SK-N-SH (cell line): ENCODE measurements around the gene HVCN1.

Source experiments
- CTCF ChIP-seq: fragments of 200-600 bp; sonication (generic); IDR thresholded peaks from 2 replicates; pipeline ENCODE4 v1.6.1; 2017; ENCODE audit warnings: antibody characterized with exemption, mild to moderate bottlenecking, moderate library complexity
- EP300 ChIP-seq, 2 experiments: IDR thresholded peaks; 2 replicates each; pipeline versions ENCODE4 v1.4.0 to v1.6.1; 2012; ENCODE audit warnings: borderline replicate concordance in 1 of 2, low read depth in 1 of 2, low read length in 1 of 2
- FOXM1 ChIP-seq: IDR thresholded peaks from 2 replicates; pipeline ENCODE4 v1.4.0; 2012; ENCODE audit warnings: low read depth, mild to moderate bottlenecking
- MAX ChIP-seq: IDR thresholded peaks from 2 replicates; pipeline ENCODE4 v1.4.0; 2012; ENCODE audit warnings: low read depth
- MXI1 ChIP-seq: IDR thresholded peaks from 2 replicates; pipeline ENCODE4 v1.6.1; 2012; ENCODE audit warnings: mild to moderate bottlenecking, low read depth, low read length, improper control_type of control experiment
- NFIC ChIP-seq: IDR thresholded peaks from 2 replicates; pipeline ENCODE4 v1.4.0; 2012; ENCODE audit warnings: borderline replicate concordance
- RAD21 ChIP-seq: IDR thresholded peaks from 2 replicates; pipeline ENCODE4 v1.6.1; 2012; ENCODE audit warnings: mild to moderate bottlenecking, low read length
- REST ChIP-seq: IDR thresholded peaks from 2 replicates; pipeline ENCODE4 v1.6.1; 2012; ENCODE audit warnings: mild to moderate bottlenecking, low read depth, low read length, moderate library complexity
- SMC3 ChIP-seq: IDR thresholded peaks from 2 replicates; pipeline ENCODE4 v1.6.1; 2012; ENCODE audit warnings: low read depth, low read length, improper control_type of control experiment
- USF2 ChIP-seq: fragments of 150-350 bp; IDR thresholded peaks from 2 replicates; pipeline ENCODE4 v1.6.1; 2017; ENCODE audit warnings: antibody characterized with exemption, low read length, low read depth, borderline replicate concordance

GRCh38 chr12:110658878-110659277, 30.0 kb downstream of the HVCN1 start:
- TF ChIP-seq CTCF = no peak
- no peak for TF ChIP-seq REST
- TF ChIP-seq RAD21 = no peak
- TF ChIP-seq EP300 (IDR thresholded peaks at IDR 0.05; ENCODE audit: borderline replicate concordance in 1 of 2, low read depth in 1 of 2, low read length in 1 of 2) = no peak
- no peak for TF ChIP-seq MAX
- no peak for TF ChIP-seq NFIC
- no peak for TF ChIP-seq MXI1
- no peak for TF ChIP-seq FOXM1
- no peak for TF ChIP-seq SMC3
- no peak for TF ChIP-seq USF2
